ENCODE measurements around the gene CHRM2. TPM values are rescaled to one million over a fixed set of nuclear protein-coding genes. Genes with fewer than 3 reads are reported as not detected.

CHRM2 gene
- total and polyA plus RNA-seq, 8 donors = 0.19 to 50.9 (median 4.9) TPM; not detected in 1

- H3K4me3 ChIP-seq = no peak overlapping the region
- 33 to 66% (median 62%) methylated on average over 3 of the region's 3 CpGs for WGBS, 5 donors
- DNase-seq = no peak
- H3K4me1 ChIP-seq = no peaks in the 10 kb centered on the region
- H3K27ac ChIP-seq = no peak overlapping the region
- H3K9me3 ChIP-seq = no peaks in the 10 kb centered on the region
- no peaks in the 10 kb centered on the region for H3K36me3 ChIP-seq
- no peaks in the 10 kb centered on the region for H3K27me3 ChIP-seq
- intact Hi-C loops (cut with DNase I; ENCODE audit: low total_unique reads) = no loop called here
- TF ChIP-seq POLR2A (IDR thresholded peaks at IDR 0.05) (no peak), POLR2AphosphoS5 (IDR thresholded peaks at IDR 0.05) (no peak), CTCF (IDR thresholded peaks at IDR 0.05) (no peak), EP300 (IDR thresholded peaks at IDR 0.05) (no peak)
These were observed 21.9 kb downstream of the CHRM2 start for GRCh38 chr7:136890399-136890798.

- DNase-seq = no peak
- H3K4me1 ChIP-seq = no peaks in the 10 kb centered on the region
- H3K9me3 ChIP-seq = no peaks in the 10 kb centered on the region
- no peaks in the 10 kb centered on the region for H3K27me3 ChIP-seq
- H3K36me3 ChIP-seq = no peaks in the 10 kb centered on the region
- H3K27ac ChIP-seq = no peak overlapping the region
- no peak for TF ChIP-seq POLR2AphosphoS5 (IDR thresholded peaks at IDR 0.05)
- no peak for TF ChIP-seq POLR2A (IDR thresholded peaks at IDR 0.05)
- no peak for TF ChIP-seq EP300 (IDR thresholded peaks at IDR 0.05)
- TF ChIP-seq CTCF (IDR thresholded peaks at IDR 0.05) = no peak
- WGBS, 5 donors = 34 to 73% (median 50%) methylated on average over 1 of the region's 1 CpG
- H3K4me3 ChIP-seq = no peak overlapping the region
- intact Hi-C loops (cut with DNase I; ENCODE audit: low total_unique reads) = no loop called here
These were observed 23.4 kb downstream of the CHRM2 start for GRCh38 chr7:136891850-136892249.

- Histone ChIP-seq H3K27me3 (no peaks in the 10 kb centered on the region), H3K36me3 (no peaks in the 10 kb centered on the region), H3K9me3 (no peaks in the 10 kb centered on the region), H3K4me1 (peaks cover 0 to 14% (median 0%) of the 10 kb centered on the region in 4 donors), H3K27ac (no peak overlapping the region), H3K4me3 (no peak overlapping the region)
- whole genome bisulfite sequencing, 5 donors = 41 to 65% (median 48%) methylated on average over 2 of the region's 2 CpGs
- intact Hi-C loops (cut with DNase I; ENCODE audit: low total_unique reads) = no loop called here
- TF ChIP-seq POLR2AphosphoS5 (IDR thresholded peaks at IDR 0.05) = no peak
- no peak for TF ChIP-seq EP300 (IDR thresholded peaks at IDR 0.05)
- no peak for DNase-seq
These were observed 26.3 kb downstream of the CHRM2 start for GRCh38 chr7:136894789-136895188.

- TF ChIP-seq EP300 (IDR thresholded peaks at IDR 0.05) (no peak), POLR2A (IDR thresholded peaks at IDR 0.05) (no peak), POLR2AphosphoS5 (IDR thresholded peaks at IDR 0.05) (no peak), CTCF (IDR thresholded peaks at IDR 0.05) (no peak)
- DNase-seq = no peak
- intact Hi-C loops (cut with DNase I; ENCODE audit: low total_unique reads) = no loop called here
- no peaks in the 10 kb centered on the region for H3K36me3 ChIP-seq
- WGBS, 5 donors = 40 to 80% (median 51%) methylated on average over 2 of the region's 2 CpGs
- H3K4me3 ChIP-seq = no peak overlapping the region
- no peak overlapping the region for H3K27ac ChIP-seq
- H3K9me3 ChIP-seq = no peaks in the 10 kb centered on the region
- peaks cover 0 to 19% (median 0%) of the 10 kb centered on the region in 4 donors for H3K4me1 ChIP-seq
- H3K27me3 ChIP-seq = no peaks in the 10 kb centered on the region
These were observed 29.2 kb downstream of the CHRM2 start for GRCh38 chr7:136897676-136898075.

GRCh38 chr7:136900005-136900404 is 31.6 kb downstream of the CHRM2 start:
- TF ChIP-seq POLR2A (IDR thresholded peaks at IDR 0.05) (no peak), POLR2AphosphoS5 (IDR thresholded peaks at IDR 0.05) (no peak), CTCF (IDR thresholded peaks at IDR 0.05) (no peak), EP300 (IDR thresholded peaks at IDR 0.05) (no peak)
- Histone ChIP-seq H3K4me1 (peaks cover 0 to 19% (median 0%) of the 10 kb centered on the region in 4 donors), H3K27ac (no peak overlapping the region), H3K36me3 (no peaks in the 10 kb centered on the region), H3K27me3 (no peaks in the 10 kb centered on the region), H3K9me3 (no peaks in the 10 kb centered on the region), H3K4me3 (no peak overlapping the region)
- intact Hi-C loops (cut with DNase I; ENCODE audit: low total_unique reads) = no loop called here
- DNase-seq = no peak
- 30 to 59% (median 33%) methylated on average over 1 of the region's 1 CpG for WGBS, 5 donors
